ENCODE measurements around the gene PRMT1. TPM values are rescaled to one million over a fixed set of nuclear protein-coding genes. Genes with fewer than 3 reads are reported as not detected.

Gene PRMT1
- total RNA-seq, 3 donors from 2014 or later (not counting 1 experiment from before 2014, with no cell fraction given), result 77.0 to 92.5 (median 78.2) TPM

DNA sequence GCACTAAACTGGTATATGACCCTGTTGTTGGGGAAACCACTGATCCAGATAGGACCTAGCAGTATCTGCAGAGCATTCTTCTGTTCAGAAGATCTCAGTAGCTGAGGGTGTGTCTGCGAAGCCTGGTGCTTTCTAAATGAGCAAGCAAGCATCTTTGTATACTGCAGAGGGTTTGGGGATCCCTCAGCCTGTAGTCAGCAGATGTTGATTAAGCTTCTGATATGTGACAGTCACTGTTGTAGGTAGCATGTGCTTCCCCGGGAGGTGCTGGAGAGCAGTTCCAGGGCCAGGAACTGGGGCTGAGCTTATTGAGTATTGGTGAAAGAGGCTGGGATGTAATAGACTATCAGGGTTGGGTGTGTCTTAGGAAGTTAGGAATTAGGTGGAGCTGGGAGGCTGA is 33.6 kb upstream of the PRMT1 start:
- Mint-ChIP-seq H3K36me3 (no peaks in the 10 kb centered on the region), H3K27ac (peak overlapping the region in 1 of 2 donors; percentile 96), H3K4me1 (peaks cover 42 to 59% of the 10 kb centered on the region in 2 donors), H3K27me3 (ENCODE audit: low read depth in 2 of 2) (no peaks in the 10 kb centered on the region), H3K4me3 (peak overlapping the region; percentile 93), H3K9me3 (no peaks in the 10 kb centered on the region)
- intact Hi-C loops (cut with micrococcal nuclease), result loop anchor here (5.0 kb wide), 1 partner anchor 1006 kb away; the partner anchor contains the start of gene DBP
- 74% methylated on average over 2 of the region's 2 CpGs for WGBS (ENCODE audit: insufficient coverage)
- TF ChIP-seq, protein P1, sequence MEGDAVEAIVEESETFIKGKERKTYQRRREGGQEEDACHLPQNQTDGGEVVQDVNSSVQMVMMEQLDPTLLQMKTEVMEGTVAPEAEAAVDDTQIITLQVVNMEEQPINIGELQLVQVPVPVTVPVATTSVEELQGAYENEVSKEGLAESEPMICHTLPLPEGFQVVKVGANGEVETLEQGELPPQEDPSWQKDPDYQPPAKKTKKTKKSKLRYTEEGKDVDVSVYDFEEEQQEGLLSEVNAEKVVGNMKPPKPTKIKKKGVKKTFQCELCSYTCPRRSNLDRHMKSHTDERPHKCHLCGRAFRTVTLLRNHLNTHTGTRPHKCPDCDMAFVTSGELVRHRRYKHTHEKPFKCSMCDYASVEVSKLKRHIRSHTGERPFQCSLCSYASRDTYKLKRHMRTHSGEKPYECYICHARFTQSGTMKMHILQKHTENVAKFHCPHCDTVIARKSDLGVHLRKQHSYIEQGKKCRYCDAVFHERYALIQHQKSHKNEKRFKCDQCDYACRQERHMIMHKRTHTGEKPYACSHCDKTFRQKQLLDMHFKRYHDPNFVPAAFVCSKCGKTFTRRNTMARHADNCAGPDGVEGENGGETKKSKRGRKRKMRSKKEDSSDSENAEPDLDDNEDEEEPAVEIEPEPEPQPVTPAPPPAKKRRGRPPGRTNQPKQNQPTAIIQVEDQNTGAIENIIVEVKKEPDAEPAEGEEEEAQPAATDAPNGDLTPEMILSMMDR (IDR thresholded peaks at IDR 0.05), result no peak
- no peak for ATAC-seq
- H3K4me1 ChIP-seq (ENCODE audit: control insufficient read depth, insufficient read depth, low read length), result peaks cover 37% of the 10 kb centered on the region
- no peak overlapping the region for H3K27ac ChIP-seq (ENCODE audit: low read length)
- peaks cover 13% of the 10 kb centered on the region for H3K36me3 ChIP-seq (ENCODE audit: control insufficient read depth, insufficient read depth, low read length)
- H3K9me3 ChIP-seq (ENCODE audit: control insufficient read depth, insufficient read depth, low read length), result no peaks in the 10 kb centered on the region
- DNase-seq, result no peak
- H3K4me3 ChIP-seq (ENCODE audit: low read length), result no peak overlapping the region
- H3K27me3 ChIP-seq (ENCODE audit: control insufficient read depth, insufficient read depth, low read length), result no peaks in the 10 kb centered on the region

DNA sequence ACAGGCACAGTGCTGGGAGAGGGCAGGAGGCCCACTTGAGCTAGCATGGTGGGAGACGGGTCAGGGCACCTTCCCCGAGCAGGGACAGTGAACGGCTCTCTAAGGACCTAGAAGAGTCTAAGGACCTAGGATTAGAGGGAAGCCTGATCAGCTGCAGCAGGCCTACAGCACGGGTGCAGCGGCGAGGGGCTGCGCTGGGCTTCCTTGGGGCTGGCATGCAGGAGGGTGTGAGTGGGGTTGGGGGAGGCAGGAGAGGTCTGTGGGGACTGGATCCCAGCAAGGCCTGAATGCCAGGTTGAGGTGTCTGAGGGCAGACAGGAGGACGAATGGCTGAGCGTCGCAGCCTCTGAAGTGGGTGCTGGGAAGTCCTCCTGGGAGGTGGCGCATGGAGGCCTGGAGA is 31.5 kb upstream of the PRMT1 start:
- ATAC-seq (no peak), DNase-seq (no peak)
- 95% methylated on average over 11 of the region's 11 CpGs for WGBS (ENCODE audit: insufficient coverage)
- no peak overlapping the region for H3K4me3 Mint-ChIP-seq
- H3K27me3 Mint-ChIP-seq (ENCODE audit: low read depth in 2 of 2), result no peaks in the 10 kb centered on the region
- H3K27ac Mint-ChIP-seq, result peak overlapping the region in 1 of 2 donors; percentile 63
- Histone ChIP-seq H3K27me3 (ENCODE audit: control insufficient read depth, insufficient read depth, low read length) (no peaks in the 10 kb centered on the region), H3K9me3 (ENCODE audit: control insufficient read depth, insufficient read depth, low read length) (no peaks in the 10 kb centered on the region), H3K36me3 (ENCODE audit: control insufficient read depth, insufficient read depth, low read length) (peaks cover 27% of the 10 kb centered on the region), H3K4me1 (ENCODE audit: control insufficient read depth, insufficient read depth, low read length) (peaks cover 26% of the 10 kb centered on the region), H3K27ac (ENCODE audit: low read length) (no peak overlapping the region), H3K4me3 (ENCODE audit: low read length) (no peak overlapping the region)
- no peaks in the 10 kb centered on the region for H3K9me3 Mint-ChIP-seq
- H3K4me1 Mint-ChIP-seq, result peaks cover 34 to 43% of the 10 kb centered on the region in 2 donors
- intact Hi-C loops (cut with micrococcal nuclease), result no loop called here
- TF ChIP-seq, protein P1 (IDR thresholded peaks at IDR 0.05), result no peak
- no peaks in the 10 kb centered on the region for H3K36me3 Mint-ChIP-seq

DNA sequence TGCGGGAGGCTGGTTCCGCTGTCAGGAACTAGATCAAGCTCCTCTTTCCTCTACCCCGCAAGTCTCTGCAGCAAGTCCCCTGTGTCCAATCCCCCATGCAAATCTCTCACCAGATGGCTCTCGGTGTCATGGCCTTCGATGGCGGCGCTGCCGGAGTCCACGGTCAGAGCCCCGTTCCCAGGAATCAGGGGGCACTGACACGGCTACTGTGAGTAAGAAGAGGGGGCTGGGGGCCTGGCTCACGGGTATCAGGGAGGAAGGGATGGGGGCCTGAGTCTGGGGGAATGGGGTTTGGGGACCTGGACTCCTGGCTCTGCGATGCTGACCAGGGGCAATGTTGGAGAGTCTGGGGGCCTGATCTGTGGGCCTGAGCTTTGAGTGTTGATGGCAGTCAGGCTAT is 31.1 kb upstream of the PRMT1 start:
- peaks cover 22% of the 10 kb centered on the region for H3K4me1 ChIP-seq (ENCODE audit: control insufficient read depth, insufficient read depth, low read length)
- no peak overlapping the region for H3K4me3 ChIP-seq (ENCODE audit: low read length)
- Mint-ChIP-seq H3K27me3 (ENCODE audit: low read depth in 2 of 2) (no peaks in the 10 kb centered on the region), H3K9me3 (no peaks in the 10 kb centered on the region), H3K36me3 (no peaks in the 10 kb centered on the region), H3K4me1 (peaks cover 30 to 39% of the 10 kb centered on the region in 2 donors), H3K4me3 (no peak overlapping the region), H3K27ac (peak overlapping the region in 1 of 2 donors; percentile 63)
- ATAC-seq, result no peak
- no peak for DNase-seq
- peaks cover 30% of the 10 kb centered on the region for H3K36me3 ChIP-seq (ENCODE audit: control insufficient read depth, insufficient read depth, low read length)
- H3K9me3 ChIP-seq (ENCODE audit: control insufficient read depth, insufficient read depth, low read length), result no peaks in the 10 kb centered on the region
- 97% methylated on average over 13 of the region's 13 CpGs for WGBS (ENCODE audit: insufficient coverage)
- no peak overlapping the region for H3K27ac ChIP-seq (ENCODE audit: low read length)
- TF ChIP-seq, protein P1 (IDR thresholded peaks at IDR 0.05), result no peak
- H3K27me3 ChIP-seq (ENCODE audit: control insufficient read depth, insufficient read depth, low read length), result no peaks in the 10 kb centered on the region
- intact Hi-C loops (cut with micrococcal nuclease), result no loop called here

DNA sequence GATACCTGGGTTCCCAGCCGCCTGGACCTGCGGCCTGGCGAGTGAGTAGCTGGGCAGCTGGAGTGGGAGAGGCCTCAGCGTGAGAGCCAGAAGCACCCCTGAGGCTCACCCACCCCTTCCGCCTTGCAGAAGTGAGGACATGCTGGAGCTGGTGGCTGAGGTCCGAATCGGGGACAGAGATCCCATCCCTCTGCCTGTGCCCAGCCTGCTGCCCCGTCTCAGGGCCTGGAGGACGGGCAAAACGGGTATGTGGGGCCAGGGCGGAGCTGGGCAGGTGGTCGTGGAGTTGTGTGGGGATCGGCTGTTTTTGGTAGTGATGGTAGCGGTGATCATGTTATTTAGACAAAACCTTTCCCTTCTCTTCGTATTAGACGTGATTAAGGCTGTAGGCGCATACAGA is 30.5 kb upstream of the PRMT1 start:
- H3K36me3 Mint-ChIP-seq, result no peaks in the 10 kb centered on the region

More for the DNA sequence above, 30.5 kb upstream of the PRMT1 start:
- intact Hi-C loops (cut with micrococcal nuclease), result no loop called here
- DNase-seq (no peak), ATAC-seq (no peak)
- 96% methylated on average over 17 of the region's 17 CpGs for WGBS (ENCODE audit: insufficient coverage)
- Histone ChIP-seq H3K27ac (ENCODE audit: low read length) (no peak overlapping the region), H3K36me3 (ENCODE audit: control insufficient read depth, insufficient read depth, low read length) (peaks cover 33% of the 10 kb centered on the region), H3K4me3 (ENCODE audit: low read length) (no peak overlapping the region), H3K27me3 (ENCODE audit: control insufficient read depth, insufficient read depth, low read length) (no peaks in the 10 kb centered on the region), H3K9me3 (ENCODE audit: control insufficient read depth, insufficient read depth, low read length) (no peaks in the 10 kb centered on the region), H3K4me1 (ENCODE audit: control insufficient read depth, insufficient read depth, low read length) (peaks cover 16% of the 10 kb centered on the region)
- H3K27ac Mint-ChIP-seq, result no peak overlapping the region
- TF ChIP-seq, protein P1 (IDR thresholded peaks at IDR 0.05), result no peak
- peaks cover 26 to 34% of the 10 kb centered on the region in 2 donors for H3K4me1 Mint-ChIP-seq
- H3K27me3 Mint-ChIP-seq (ENCODE audit: low read depth in 2 of 2), result no peaks in the 10 kb centered on the region
- no peak overlapping the region for H3K4me3 Mint-ChIP-seq
- no peaks in the 10 kb centered on the region for H3K9me3 Mint-ChIP-seq
